Measurements from ENCODE around the gene AFF3.

The AFF3 gene

DNA sequence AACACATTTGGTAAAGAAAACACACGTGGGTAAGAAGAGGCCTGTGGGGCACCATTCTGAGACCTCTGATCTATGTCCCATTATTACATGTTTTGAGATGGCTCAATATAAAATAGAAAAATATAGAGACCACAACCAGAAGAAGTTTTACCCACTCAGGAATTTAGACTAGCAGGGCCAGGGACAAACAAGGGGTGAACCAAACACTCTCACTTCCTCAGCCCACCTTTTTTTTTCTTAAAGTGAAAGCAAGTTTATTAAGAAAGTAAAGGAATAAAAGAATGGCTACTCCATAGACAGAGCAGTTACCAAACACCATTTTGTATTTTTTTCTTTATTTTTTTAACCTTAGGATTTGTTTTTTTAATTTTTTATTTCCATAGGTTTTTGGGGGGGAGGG is 533.5 kb downstream of the AFF3 start:
- no peak for TF ChIP-seq CTCF (IDR thresholded peaks at IDR 0.05; ENCODE audit: borderline replicate concordance, insufficient read depth, low read depth, low read length)

GRCh38 chr2:99607861-99608491 is 534.4 kb downstream of the AFF3 start:
- no peak overlapping the region for H3K4me3 ChIP-seq (ENCODE audit: low read depth, low read length)
- TF ChIP-seq CTCF (IDR thresholded peaks at IDR 0.05; ENCODE audit: borderline replicate concordance, insufficient read depth, low read depth, low read length) = no peak

More for the DNA sequence above, 533.5 kb downstream of the AFF3 start:
- no peak overlapping the region for H3K4me3 ChIP-seq (ENCODE audit: low read depth, low read length)

- TF ChIP-seq CTCF (IDR thresholded peaks at IDR 0.05; ENCODE audit: borderline replicate concordance, insufficient read depth, low read depth, low read length) = no peak
- no peak overlapping the region for H3K4me3 ChIP-seq (ENCODE audit: low read depth, low read length)
These were observed 534.9 kb downstream of the AFF3 start for GRCh38 chr2:99607454-99607853.

DNA sequence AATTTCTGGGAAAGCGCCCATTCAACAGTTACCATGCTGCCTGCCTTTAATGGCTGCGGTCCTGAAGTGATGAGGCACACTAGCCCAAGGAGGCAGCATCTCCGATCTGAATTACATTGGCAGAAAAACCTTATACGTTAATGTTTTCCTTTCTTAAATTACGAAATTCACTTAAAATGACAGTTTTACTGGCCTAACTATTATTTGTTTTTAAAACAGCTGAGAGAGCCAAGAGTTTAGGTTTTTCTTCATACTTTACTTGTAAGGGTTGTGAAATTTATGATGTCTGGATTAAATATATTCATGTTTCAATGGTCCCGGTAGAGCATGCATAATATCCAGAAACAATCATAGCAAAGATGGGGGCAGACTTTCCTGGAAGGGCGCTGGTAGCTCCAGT is 537.4 kb downstream of the AFF3 start:
- H3K4me3 ChIP-seq (ENCODE audit: low read depth, low read length) = no peak overlapping the region
- no peak for TF ChIP-seq CTCF (IDR thresholded peaks at IDR 0.05; ENCODE audit: borderline replicate concordance, insufficient read depth, low read depth, low read length)

- no peak overlapping the region for H3K4me3 ChIP-seq (ENCODE audit: low read depth, low read length)
- TF ChIP-seq CTCF (IDR thresholded peaks at IDR 0.05; ENCODE audit: borderline replicate concordance, insufficient read depth, low read depth, low read length) = no peak
These were observed 539.9 kb downstream of the AFF3 start for GRCh38 chr2:99602476-99602875.

GRCh38 chr2:99600981-99601651 is 541.3 kb downstream of the AFF3 start:
- no peak for TF ChIP-seq CTCF (IDR thresholded peaks at IDR 0.05; ENCODE audit: borderline replicate concordance, insufficient read depth, low read depth, low read length)
- no peak overlapping the region for H3K4me3 ChIP-seq (ENCODE audit: low read depth, low read length)

- H3K4me3 ChIP-seq (ENCODE audit: low read depth, low read length) = no peak overlapping the region
These were observed 543.9 kb downstream of the AFF3 start for GRCh38 chr2:99598441-99598840.

More at GRCh38 chr2:99598441-99598840, 543.9 kb downstream of the AFF3 start:
- no peak for TF ChIP-seq CTCF (IDR thresholded peaks at IDR 0.05; ENCODE audit: borderline replicate concordance, insufficient read depth, low read depth, low read length)

Data from GM12875 (cell line).